NCI-H1092 (cell line): ENCODE measurements around the gene AGA.

ENCODE experiments used
- DNase-seq: peaks from one replicate; lab custom pipeline; 2025; lab: John Stamatoyannopoulos, UW

AGA gene

GRCh38 chr4:177385576-177386277 is 56.5 kb downstream of the AGA start:
- no peak for DNase-seq

GRCh38 chr4:177384856-177385397 is 57.3 kb downstream of the AGA start:
- no peak for DNase-seq

GRCh38 chr4:177381762-177382310 is 60.4 kb downstream of the AGA start:
- no peak for DNase-seq
